HepG2 (cell line): Measurements from ENCODE around the gene ZFHX3. TPM values are rescaled to one million over a fixed set of nuclear protein-coding genes. Genes with fewer than 3 reads are reported as not detected.

Experiments used
- JARID2 ChIP-seq: sonication (generic); formaldehyde crosslinking; IDR thresholded peaks from 2 replicates; pipeline ENCODE4 v1.8.1; 2023; ENCODE audit warnings: missing genetic modification reagents, inconsistent platforms; ENCODE audit not compliant: insufficient replicate concordance
- KAT2B ChIP-seq: fragments of 150-350 bp; IDR thresholded peaks from 2 replicates; pipeline ENCODE4 v1.6.1; 2014; ENCODE audit warnings: low read depth, low read length, borderline replicate concordance
- SOX5 ChIP-seq: IDR thresholded peaks from 2 replicates; pipeline ENCODE4 v1.6.1; 2016; ENCODE audit warnings: borderline replicate concordance
- ZNF432 ChIP-seq: sonication (generic); formaldehyde crosslinking; IDR thresholded peaks from 2 replicates; pipeline ENCODE4 v1.5.0; 2020; ENCODE audit warnings: missing genetic modification reagents, mild to moderate bottlenecking, borderline replicate concordance
- ZNF558 ChIP-seq: sonication (generic); formaldehyde crosslinking; IDR thresholded peaks from 2 replicates; pipeline ENCODE4 v1.9.0; 2022; ENCODE audit warnings: mild to moderate bottlenecking, missing genetic modification reagents, borderline replicate concordance
- ZNF660 ChIP-seq: sonication (generic); formaldehyde crosslinking; IDR thresholded peaks from 2 replicates; pipeline ENCODE4 v1.5.1; 2020; ENCODE audit warnings: mild to moderate bottlenecking, low read depth, missing genetic modification reagents, borderline replicate concordance
- ZNF674 ChIP-seq: sonication (generic); formaldehyde crosslinking; IDR thresholded peaks from 2 replicates; pipeline ENCODE4 v1.5.0; 2020; ENCODE audit warnings: low read depth, mild to moderate bottlenecking, missing genetic modification reagents
- polyA plus RNA-seq, 8 experiments: library from polyadenylated mRNA; depleted of rRNA in 3 of 8; stranded (reverse) in 7 of 8; unstranded in 1 of 8; fragments of >200 nt; fragmentation: Illumina TruSeq in 4 of 8; extraction: Trizol in 4 of 8; gene quantifications; 2 replicates each; pipeline versions ENCODE4 v1.2.1 to v1.2.3, GENCODE V29; 2011 to 2016; ENCODE audit warnings: low read depth in 4 of 8, missing spikeins in 1 of 8, mixed read lengths in 1 of 8; ENCODE audit not compliant: insufficient read depth in 1 of 8
- total RNA-seq, 5 experiments: library from RNA; depleted of rRNA; stranded (reverse); fragments of >200 nt; fragmentation: Illumina TruSeq; extraction: Trizol; gene quantifications; 2 replicates each; pipeline ENCODE4 v1.2.3, GENCODE V29; 2016; ENCODE audit warnings: low read depth in 1 of 5
- TF ChIP-seq, protein P1 (sequence below): IDR thresholded peaks from 2 replicates; pipeline ENCODE4 v1.6.1; 2012; ENCODE audit warnings: low read length, improper control_type of control experiment
- TF ChIP-seq, protein P2 (sequence below): sonication (generic); formaldehyde crosslinking; IDR thresholded peaks from 2 replicates; pipeline ENCODE4 v1.8.0; 2022; ENCODE audit warnings: mild to moderate bottlenecking, missing genetic modification reagents, borderline replicate concordance
- TF ChIP-seq, protein P3 (sequence below): sonication (generic); formaldehyde crosslinking; IDR thresholded peaks from 2 replicates; pipeline ENCODE4 v1.5.1; 2020; ENCODE audit warnings: mild to moderate bottlenecking, missing genetic modification reagents, moderate library complexity
- TF ChIP-seq, protein P4 (sequence below): sonication (generic); formaldehyde crosslinking; IDR thresholded peaks from 2 replicates; pipeline ENCODE4 v1.5.1; 2020; ENCODE audit warnings: mild to moderate bottlenecking, missing genetic modification reagents, borderline replicate concordance
- TF ChIP-seq, protein P5 (sequence below): sonication (generic); formaldehyde crosslinking; IDR thresholded peaks from 2 replicates; pipeline ENCODE4 v1.4.0; 2020; ENCODE audit warnings: missing genetic modification reagents
- TF ChIP-seq, protein P6 (sequence below): sonication (generic); formaldehyde crosslinking; IDR thresholded peaks from 2 replicates; pipeline ENCODE4 v1.5.1; 2020; ENCODE audit warnings: missing genetic modification reagents, mild to moderate bottlenecking, borderline replicate concordance

The ZFHX3 gene
- total and polyA plus RNA-seq, 2 of the 13 experiments (the other 11 are each of a cell fraction or from before 2014, with no cell fraction given) = 5.0 to 6.0 TPM

DNA sequence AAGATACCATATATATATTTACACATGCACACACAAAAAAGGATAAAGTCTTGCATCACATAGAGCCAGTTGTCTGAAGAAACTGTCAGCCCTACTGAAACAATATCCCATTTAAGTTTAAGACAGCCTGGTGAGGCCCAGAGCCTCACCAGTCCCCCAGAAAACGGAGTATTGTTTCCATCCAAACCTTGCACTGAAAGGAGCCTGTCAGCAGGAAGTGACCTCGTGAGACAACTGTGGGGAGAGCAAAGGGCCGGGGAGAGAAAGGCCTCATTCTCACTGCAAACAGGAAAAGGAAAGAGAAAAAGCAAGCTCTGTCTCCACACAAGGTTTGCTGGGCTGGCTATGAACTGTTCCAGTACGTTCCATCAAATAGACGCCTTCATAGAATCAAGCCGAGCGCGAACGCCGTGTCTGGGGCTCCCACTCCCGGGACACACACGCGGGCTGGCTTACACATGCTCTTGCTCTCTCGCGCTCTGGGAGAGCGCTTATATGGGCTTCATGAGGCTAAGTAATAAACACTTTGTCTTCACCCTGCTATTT, 44.4 kb upstream of the ZFHX3 start (continued):
- TF ChIP-seq, protein P1, sequence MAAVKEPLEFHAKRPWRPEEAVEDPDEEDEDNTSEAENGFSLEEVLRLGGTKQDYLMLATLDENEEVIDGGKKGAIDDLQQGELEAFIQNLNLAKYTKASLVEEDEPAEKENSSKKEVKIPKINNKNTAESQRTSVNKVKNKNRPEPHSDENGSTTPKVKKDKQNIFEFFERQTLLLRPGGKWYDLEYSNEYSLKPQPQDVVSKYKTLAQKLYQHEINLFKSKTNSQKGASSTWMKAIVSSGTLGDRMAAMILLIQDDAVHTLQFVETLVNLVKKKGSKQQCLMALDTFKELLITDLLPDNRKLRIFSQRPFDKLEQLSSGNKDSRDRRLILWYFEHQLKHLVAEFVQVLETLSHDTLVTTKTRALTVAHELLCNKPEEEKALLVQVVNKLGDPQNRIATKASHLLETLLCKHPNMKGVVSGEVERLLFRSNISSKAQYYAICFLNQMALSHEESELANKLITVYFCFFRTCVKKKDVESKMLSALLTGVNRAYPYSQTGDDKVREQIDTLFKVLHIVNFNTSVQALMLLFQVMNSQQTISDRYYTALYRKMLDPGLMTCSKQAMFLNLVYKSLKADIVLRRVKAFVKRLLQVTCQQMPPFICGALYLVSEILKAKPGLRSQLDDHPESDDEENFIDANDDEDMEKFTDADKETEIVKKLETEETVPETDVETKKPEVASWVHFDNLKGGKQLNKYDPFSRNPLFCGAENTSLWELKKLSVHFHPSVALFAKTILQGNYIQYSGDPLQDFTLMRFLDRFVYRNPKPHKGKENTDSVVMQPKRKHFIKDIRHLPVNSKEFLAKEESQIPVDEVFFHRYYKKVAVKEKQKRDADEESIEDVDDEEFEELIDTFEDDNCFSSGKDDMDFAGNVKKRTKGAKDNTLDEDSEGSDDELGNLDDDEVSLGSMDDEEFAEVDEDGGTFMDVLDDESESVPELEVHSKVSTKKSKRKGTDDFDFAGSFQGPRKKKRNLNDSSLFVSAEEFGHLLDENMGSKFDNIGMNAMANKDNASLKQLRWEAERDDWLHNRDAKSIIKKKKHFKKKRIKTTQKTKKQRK = no peak
- TF ChIP-seq, protein P2, sequence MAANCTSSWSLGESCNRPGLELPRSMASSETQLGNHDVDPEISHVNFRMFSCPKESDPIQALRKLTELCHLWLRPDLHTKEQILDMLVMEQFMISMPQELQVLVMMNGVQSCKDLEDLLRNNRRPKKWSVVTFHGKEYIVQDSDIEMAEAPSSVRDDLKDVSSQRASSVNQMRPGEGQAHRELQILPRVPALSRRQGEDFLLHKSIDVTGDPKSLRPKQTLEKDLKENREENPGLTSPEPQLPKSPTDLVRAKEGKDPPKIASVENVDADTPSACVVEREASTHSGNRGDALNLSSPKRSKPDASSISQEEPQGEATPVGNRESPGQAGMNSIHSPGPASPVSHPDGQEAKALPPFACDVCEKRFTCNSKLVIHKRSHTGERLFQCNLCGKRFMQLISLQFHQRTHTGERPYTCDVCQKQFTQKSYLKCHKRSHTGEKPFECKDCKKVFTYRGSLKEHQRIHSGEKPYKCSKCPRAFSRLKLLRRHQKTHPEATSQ (CRISPR knock-in tag) = no peak
- TF ChIP-seq, protein P3, sequence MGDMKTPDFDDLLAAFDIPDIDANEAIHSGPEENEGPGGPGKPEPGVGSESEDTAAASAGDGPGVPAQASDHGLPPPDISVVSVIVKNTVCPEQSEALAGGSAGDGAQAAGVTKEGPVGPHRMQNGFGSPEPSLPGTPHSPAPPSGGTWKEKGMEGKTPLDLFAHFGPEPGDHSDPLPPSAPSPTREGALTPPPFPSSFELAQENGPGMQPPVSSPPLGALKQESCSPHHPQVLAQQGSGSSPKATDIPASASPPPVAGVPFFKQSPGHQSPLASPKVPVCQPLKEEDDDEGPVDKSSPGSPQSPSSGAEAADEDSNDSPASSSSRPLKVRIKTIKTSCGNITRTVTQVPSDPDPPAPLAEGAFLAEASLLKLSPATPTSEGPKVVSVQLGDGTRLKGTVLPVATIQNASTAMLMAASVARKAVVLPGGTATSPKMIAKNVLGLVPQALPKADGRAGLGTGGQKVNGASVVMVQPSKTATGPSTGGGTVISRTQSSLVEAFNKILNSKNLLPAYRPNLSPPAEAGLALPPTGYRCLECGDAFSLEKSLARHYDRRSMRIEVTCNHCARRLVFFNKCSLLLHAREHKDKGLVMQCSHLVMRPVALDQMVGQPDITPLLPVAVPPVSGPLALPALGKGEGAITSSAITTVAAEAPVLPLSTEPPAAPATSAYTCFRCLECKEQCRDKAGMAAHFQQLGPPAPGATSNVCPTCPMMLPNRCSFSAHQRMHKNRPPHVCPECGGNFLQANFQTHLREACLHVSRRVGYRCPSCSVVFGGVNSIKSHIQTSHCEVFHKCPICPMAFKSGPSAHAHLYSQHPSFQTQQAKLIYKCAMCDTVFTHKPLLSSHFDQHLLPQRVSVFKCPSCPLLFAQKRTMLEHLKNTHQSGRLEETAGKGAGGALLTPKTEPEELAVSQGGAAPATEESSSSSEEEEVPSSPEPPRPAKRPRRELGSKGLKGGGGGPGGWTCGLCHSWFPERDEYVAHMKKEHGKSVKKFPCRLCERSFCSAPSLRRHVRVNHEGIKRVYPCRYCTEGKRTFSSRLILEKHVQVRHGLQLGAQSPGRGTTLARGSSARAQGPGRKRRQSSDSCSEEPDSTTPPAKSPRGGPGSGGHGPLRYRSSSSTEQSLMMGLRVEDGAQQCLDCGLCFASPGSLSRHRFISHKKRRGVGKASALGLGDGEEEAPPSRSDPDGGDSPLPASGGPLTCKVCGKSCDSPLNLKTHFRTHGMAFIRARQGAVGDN (CRISPR knock-in tag) = peak; percentile 85
- TF ChIP-seq KAT2B (no peak), ZNF558 (CRISPR knock-in tag) (no peak), ZNF674 (no peak), ZNF660 (no peak), SOX5 (CRISPR knock-in tag) (peak; percentile 58; the same call in 1 of the 2 replicates), JARID2 (CRISPR knock-in tag) (no peak), ZNF432 (CRISPR knock-in tag) (no peak)
- TF ChIP-seq, protein P4, sequence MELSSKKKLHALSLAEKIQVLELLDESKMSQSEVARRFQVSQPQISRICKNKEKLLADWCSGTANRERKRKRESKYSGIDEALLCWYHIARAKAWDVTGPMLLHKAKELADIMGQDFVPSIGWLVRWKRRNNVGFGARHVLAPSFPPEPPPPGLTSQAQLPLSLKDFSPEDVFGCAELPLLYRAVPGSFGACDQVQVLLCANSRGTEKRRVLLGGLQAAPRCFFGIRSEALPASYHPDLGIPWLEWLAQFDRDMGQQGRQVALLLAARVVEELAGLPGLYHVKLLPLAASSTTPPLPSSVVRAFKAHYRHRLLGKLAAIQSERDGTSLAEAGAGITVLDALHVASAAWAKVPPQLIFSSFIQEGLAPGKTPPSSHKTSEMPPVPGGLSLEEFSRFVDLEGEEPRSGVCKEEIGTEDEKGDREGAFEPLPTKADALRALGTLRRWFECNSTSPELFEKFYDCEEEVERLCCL (CRISPR knock-in tag) = no peak
- TF ChIP-seq, protein P5, sequence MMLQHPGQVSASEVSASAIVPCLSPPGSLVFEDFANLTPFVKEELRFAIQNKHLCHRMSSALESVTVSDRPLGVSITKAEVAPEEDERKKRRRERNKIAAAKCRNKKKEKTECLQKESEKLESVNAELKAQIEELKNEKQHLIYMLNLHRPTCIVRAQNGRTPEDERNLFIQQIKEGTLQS (CRISPR knock-in tag) = no peak
- TF ChIP-seq, protein P6, sequence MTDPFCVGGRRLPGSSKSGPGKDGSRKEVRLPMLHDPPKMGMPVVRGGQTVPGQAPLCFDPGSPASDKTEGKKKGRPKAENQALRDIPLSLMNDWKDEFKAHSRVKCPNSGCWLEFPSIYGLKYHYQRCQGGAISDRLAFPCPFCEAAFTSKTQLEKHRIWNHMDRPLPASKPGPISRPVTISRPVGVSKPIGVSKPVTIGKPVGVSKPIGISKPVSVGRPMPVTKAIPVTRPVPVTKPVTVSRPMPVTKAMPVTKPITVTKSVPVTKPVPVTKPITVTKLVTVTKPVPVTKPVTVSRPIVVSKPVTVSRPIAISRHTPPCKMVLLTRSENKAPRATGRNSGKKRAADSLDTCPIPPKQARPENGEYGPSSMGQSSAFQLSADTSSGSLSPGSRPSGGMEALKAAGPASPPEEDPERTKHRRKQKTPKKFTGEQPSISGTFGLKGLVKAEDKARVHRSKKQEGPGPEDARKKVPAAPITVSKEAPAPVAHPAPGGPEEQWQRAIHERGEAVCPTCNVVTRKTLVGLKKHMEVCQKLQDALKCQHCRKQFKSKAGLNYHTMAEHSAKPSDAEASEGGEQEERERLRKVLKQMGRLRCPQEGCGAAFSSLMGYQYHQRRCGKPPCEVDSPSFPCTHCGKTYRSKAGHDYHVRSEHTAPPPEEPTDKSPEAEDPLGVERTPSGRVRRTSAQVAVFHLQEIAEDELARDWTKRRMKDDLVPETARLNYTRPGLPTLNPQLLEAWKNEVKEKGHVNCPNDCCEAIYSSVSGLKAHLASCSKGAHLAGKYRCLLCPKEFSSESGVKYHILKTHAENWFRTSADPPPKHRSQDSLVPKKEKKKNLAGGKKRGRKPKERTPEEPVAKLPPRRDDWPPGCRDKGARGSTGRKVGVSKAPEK (CRISPR knock-in tag) = no peak
